Left lung (tissue), 10 donors: Measurements from ENCODE around the gene CARMIL1. TPM values are rescaled to one million over a fixed set of nuclear protein-coding genes. Genes with fewer than 3 reads are reported as not detected.

Experiments
- ATAC-seq: fragments of 200-7000 bp; cut with Tn5 transposase; one replicate; pipeline ENCODE4 v1.9.1; 2020; ENCODE audit warnings: moderate library complexity
- DNase-seq, 4 donors: peaks; one replicate each; pipeline ENCODE4 v3.0.0-alpha.2; 2013 to 2020
- H3K27ac ChIP-seq, 2 donors: fragments of 200-600 bp; sonication (generic) in 1 of 2; one replicate each; pipeline versions ENCODE4 v1.5.0 to v1.8.0; 2020 to 2021
- H3K27me3 ChIP-seq, 2 donors: fragments of 200-600 bp; sonication (generic) in 1 of 2; one replicate each; pipeline versions ENCODE4 v1.5.0 to v1.8.0; 2020 to 2021
- H3K36me3 ChIP-seq, 2 donors: fragments of 200-600 bp; sonication (generic) in 1 of 2; one replicate each; pipeline versions ENCODE4 v1.5.0 to v1.8.0; 2020 to 2021
- H3K4me1 ChIP-seq, 2 donors: fragments of 200-600 bp; one replicate each; pipeline ENCODE4 v1.8.0; 2021
- H3K4me3 ChIP-seq, 2 donors: fragments of 200-600 bp; sonication (generic) in 1 of 2; one replicate each; pipeline versions ENCODE4 v1.5.0 to v1.8.0; 2020 to 2021; ENCODE audit warnings: mild to moderate bottlenecking in 1 of 2
- H3K9me3 ChIP-seq, 2 donors: fragments of 200-600 bp; sonication (generic) in 1 of 2; one replicate each; pipeline versions ENCODE4 v1.5.0 to v1.8.0; 2020 to 2021
- intact Hi-C, 2 donors: fragments of 100-400 bp; cut with DNase I; formaldehyde crosslinking; loops; one replicate each; pipeline versions ENCODE4 v1.11.2 to v1.14.2; 2022
- polyA plus RNA-seq, 6 donors: library from polyadenylated mRNA; unstranded; fragments of 120-200 nt; gene quantifications; one replicate each; pipeline ENCODE4 v1.2.1, GENCODE V29; 2013; ENCODE audit not compliant: insufficient read length in 6 of 6
- total RNA-seq, 2 donors: library from RNA; stranded (reverse); fragmentation: NEBNext Ultra II Directional; extraction: Animal tissue kit (Norgen Biotek cat#: 25700); gene quantifications; one replicate each; pipeline ENCODE4 v1.2.1, GENCODE V29; 2021
- TF ChIP-seq, protein P1 (sequence below), 2 donors: fragments of 200-600 bp; sonication (generic) in 1 of 2; IDR thresholded peaks; one replicate each; pipeline versions ENCODE4 v1.5.0 to v1.8.0; 2021; ENCODE audit warnings: antibody characterized with exemption in 2 of 2
- donor health status: DM: no; HTN: yes; CAD: no.
- donor health status: DM: no; HTN: no; CAD: no.

The CARMIL1 gene
- total and polyA plus RNA-seq, 8 donors: 16.4 to 32.8 (median 27.4) TPM

DNA sequence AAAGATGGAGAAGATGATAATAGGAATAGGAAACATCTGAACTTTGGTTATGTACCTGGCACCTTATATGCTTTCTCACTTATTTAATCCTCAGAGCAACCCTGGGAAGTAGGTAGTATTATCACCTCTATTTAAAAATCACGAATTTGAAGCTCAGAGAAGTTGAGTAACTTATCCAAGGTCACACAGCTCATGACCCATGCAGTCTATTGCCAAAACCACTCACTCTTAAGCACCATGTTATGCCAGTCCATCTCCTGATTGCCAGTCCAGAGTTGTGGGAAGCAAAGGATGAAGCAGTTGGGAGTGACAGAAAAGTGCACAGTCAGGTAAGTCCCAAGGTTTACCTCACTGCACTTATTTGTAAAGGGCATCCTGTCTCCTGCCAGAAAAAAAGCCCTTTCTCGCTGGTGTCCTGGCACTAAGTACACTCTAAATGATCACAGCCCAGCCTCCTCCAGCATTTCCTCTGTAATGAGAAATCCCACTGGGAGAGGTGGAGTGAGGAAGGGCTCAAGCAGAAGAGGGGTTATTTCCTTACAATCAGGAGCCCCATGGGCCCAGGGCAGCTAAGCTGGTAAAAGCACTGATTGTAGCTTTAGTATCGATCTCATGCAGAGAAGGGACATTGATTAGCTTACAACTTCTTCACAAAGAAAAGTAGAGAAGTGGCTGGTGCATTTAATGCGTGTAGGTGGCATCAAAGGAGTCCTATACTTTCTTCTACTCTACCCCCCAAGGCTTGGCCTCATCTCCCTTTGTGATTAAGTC, 351.5 kb downstream of the CARMIL1 start:
- DNase-seq (no peak), ATAC-seq (no peak)
- no peaks in the 10 kb centered on the region for H3K9me3 ChIP-seq
- H3K27ac ChIP-seq: no peak overlapping the region
- H3K27me3 ChIP-seq: peaks cover 0 to 15% of the 10 kb centered on the region in 2 donors
- TF ChIP-seq, protein P1, sequence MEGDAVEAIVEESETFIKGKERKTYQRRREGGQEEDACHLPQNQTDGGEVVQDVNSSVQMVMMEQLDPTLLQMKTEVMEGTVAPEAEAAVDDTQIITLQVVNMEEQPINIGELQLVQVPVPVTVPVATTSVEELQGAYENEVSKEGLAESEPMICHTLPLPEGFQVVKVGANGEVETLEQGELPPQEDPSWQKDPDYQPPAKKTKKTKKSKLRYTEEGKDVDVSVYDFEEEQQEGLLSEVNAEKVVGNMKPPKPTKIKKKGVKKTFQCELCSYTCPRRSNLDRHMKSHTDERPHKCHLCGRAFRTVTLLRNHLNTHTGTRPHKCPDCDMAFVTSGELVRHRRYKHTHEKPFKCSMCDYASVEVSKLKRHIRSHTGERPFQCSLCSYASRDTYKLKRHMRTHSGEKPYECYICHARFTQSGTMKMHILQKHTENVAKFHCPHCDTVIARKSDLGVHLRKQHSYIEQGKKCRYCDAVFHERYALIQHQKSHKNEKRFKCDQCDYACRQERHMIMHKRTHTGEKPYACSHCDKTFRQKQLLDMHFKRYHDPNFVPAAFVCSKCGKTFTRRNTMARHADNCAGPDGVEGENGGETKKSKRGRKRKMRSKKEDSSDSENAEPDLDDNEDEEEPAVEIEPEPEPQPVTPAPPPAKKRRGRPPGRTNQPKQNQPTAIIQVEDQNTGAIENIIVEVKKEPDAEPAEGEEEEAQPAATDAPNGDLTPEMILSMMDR (IDR thresholded peaks at IDR 0.05): no peak
- H3K4me1 ChIP-seq: no peaks in the 10 kb centered on the region
- no peak overlapping the region for H3K4me3 ChIP-seq
- intact Hi-C loops: no loop called here
- no peaks in the 10 kb centered on the region for H3K36me3 ChIP-seq

DNA sequence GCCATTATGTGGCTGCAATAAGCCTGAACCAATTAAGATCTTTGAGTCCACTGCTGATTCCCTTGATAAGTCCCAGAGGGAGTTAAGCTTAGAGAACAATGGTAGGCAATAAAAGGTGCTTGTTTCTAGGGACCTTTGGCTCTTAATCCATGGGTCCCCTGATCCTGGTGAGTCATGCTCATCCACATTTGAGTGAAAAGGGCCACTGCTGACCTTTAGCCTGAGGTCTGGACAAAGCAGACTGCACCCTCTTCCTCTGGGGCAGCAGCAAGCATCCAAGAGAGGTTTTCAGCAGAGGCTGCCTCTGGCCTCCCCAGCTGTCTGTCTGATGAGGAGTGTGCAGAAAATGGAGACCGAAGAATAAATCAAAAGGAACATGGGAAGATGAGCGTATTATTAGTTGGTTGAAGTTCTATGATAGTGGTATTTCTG, 356.7 kb downstream of the CARMIL1 start:
- ATAC-seq: no peak
- intact Hi-C loops: no loop called here
- Histone ChIP-seq H3K4me3 (no peak overlapping the region), H3K27ac (no peak overlapping the region), H3K4me1 (no peaks in the 10 kb centered on the region), H3K9me3 (no peaks in the 10 kb centered on the region), H3K36me3 (no peaks in the 10 kb centered on the region), H3K27me3 (peaks cover 0 to 16% of the 10 kb centered on the region in 2 donors)
- TF ChIP-seq, protein P1 (IDR thresholded peaks at IDR 0.05): no peak
- DNase-seq: no peak

DNA sequence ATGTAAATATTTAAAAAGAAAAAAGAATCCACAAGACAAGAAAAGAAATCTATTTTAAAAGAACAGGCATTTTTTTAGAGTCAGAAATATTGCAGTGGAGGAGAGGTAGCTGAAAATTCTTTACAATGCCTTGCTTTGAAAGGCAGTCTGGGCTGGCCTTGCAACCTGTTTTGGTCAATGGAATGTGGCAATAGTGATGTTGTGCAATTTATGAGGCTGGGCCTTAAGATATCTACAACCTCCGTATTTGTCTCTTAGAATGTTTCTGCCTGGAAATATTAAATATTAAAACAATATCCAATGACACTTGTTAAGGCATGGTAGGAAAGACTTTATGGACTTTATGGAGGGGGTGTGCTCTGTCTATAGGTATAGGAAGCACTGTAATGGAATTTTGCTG, 358.0 kb downstream of the CARMIL1 start:
- no peak overlapping the region for H3K4me3 ChIP-seq
- no peaks in the 10 kb centered on the region for H3K9me3 ChIP-seq
- TF ChIP-seq, protein P1 (IDR thresholded peaks at IDR 0.05): no peak
- intact Hi-C loops: no loop called here
- H3K27me3 ChIP-seq: peaks cover 0 to 14% of the 10 kb centered on the region in 2 donors
- H3K27ac ChIP-seq: no peak overlapping the region
- no peaks in the 10 kb centered on the region for H3K4me1 ChIP-seq
- ATAC-seq (no peak), DNase-seq (no peak)
- H3K36me3 ChIP-seq: no peaks in the 10 kb centered on the region

DNA sequence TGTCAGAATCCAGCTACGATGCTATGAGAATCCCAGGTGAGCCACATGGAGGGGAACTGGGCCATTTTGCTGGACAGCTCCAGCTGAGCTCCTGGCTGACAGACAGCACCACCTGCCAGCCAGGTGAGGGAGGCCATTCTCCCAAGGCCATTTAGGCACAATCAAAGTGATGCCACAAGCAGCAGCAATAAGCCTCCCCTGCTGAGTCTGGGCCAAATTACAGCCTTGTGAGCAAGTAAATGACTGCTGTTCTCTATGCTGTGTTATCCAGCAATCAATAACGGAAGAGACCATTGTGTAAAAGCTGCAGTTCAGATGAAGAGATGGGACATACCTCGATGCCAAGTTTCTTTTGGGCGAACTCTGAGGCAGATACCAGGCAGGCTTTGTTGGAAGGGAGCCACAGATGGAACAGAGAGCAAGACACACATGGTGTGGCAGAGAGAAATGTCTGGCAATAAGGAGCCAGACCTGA, 358.8 kb downstream of the CARMIL1 start:
- H3K36me3 ChIP-seq: no peaks in the 10 kb centered on the region
- H3K9me3 ChIP-seq: no peaks in the 10 kb centered on the region
- no peak overlapping the region for H3K4me3 ChIP-seq
- TF ChIP-seq, protein P1 (IDR thresholded peaks at IDR 0.05): no peak
- ATAC-seq (no peak), DNase-seq (peak in 1 of 4 donors; percentile 15)
- no peak overlapping the region for H3K27ac ChIP-seq
- H3K27me3 ChIP-seq: peaks cover 0 to 9% of the 10 kb centered on the region in 2 donors
- H3K4me1 ChIP-seq: no peaks in the 10 kb centered on the region
- intact Hi-C loops: no loop called here

DNA sequence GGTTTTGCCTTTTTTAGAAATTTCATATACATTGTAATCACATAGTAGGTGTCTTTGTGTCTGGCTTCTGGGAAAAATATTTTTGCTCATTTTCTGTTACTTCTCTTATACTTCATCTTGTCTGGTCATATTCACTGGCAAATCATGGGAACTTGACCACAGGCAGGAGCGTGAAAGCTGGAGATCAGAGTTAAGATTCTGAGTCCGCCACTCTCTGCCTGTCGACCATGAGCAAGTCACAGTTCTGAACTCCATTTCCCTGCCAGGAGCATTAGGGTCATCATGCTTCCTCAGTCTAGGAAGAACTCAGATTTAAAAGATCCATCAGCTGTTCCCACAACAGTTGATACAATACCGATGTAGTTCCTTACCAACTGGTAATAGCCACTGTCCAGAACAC, 360.5 kb downstream of the CARMIL1 start:
- TF ChIP-seq, protein P1 (IDR thresholded peaks at IDR 0.05): no peak
- intact Hi-C loops: no loop called here
- Histone ChIP-seq H3K4me1 (no peaks in the 10 kb centered on the region), H3K36me3 (no peaks in the 10 kb centered on the region), H3K4me3 (no peak overlapping the region), H3K27ac (no peak overlapping the region), H3K27me3 (peaks cover 0 to 12% of the 10 kb centered on the region in 2 donors), H3K9me3 (no peaks in the 10 kb centered on the region)
- DNase-seq (no peak), ATAC-seq (no peak)
